H9 (cell line): ENCODE data around the gene KSR1. TPM values are rescaled to one million over a fixed set of nuclear protein-coding genes. Genes with fewer than 3 reads are reported as not detected.

Experiments
- DNase-seq: peaks from one replicate; pipeline ENCODE4 v3.0.0-alpha.2; 2017
- H2AFZ ChIP-seq: one replicate; pipeline ENCODE4 v1.6.1; 2013; ENCODE audit warnings: mild to moderate bottlenecking, low read length, control low read depth, moderate library complexity
- H2AK5ac ChIP-seq: 2 replicates; pipeline ENCODE4 v1.6.1; 2013; ENCODE audit warnings: low read length, control low read depth, mixed read lengths; ENCODE audit not compliant: insufficient read length
- H2BK120ac ChIP-seq: one replicate; pipeline ENCODE4 v1.6.1; 2013; ENCODE audit warnings: low read depth, mild to moderate bottlenecking, low read length, control low read depth, inconsistent platforms; ENCODE audit not compliant: poor library complexity, severe bottlenecking
- H2BK12ac ChIP-seq: 2 replicates; pipeline ENCODE4 v1.6.1; 2013; ENCODE audit warnings: low read length, control low read depth, mixed read lengths, low read depth; ENCODE audit not compliant: insufficient read length
- H2BK15ac ChIP-seq: 2 replicates; pipeline ENCODE4 v1.6.1; 2013; ENCODE audit warnings: low read depth, low read length, control low read depth
- H2BK20ac ChIP-seq: one replicate; pipeline ENCODE4 v1.6.1; 2013; ENCODE audit warnings: low read depth, mild to moderate bottlenecking, low read length, control low read depth, inconsistent platforms; ENCODE audit not compliant: poor library complexity, severe bottlenecking
- H2BK5ac ChIP-seq: 2 replicates; pipeline ENCODE4 v1.6.1; 2013; ENCODE audit warnings: low read length, control low read depth, mixed read lengths; ENCODE audit not compliant: insufficient read length
- H3K14ac ChIP-seq: 2 replicates; pipeline ENCODE4 v1.6.1; 2013; ENCODE audit warnings: low read length, control low read depth; ENCODE audit not compliant: insufficient read depth
- H3K18ac ChIP-seq: 2 replicates; pipeline ENCODE4 v1.6.1; 2013; ENCODE audit warnings: low read depth, mild to moderate bottlenecking, mixed read lengths, low read length, control low read depth; ENCODE audit not compliant: insufficient read length
- H3K23ac ChIP-seq: 2 replicates; pipeline ENCODE4 v1.6.1; 2013; ENCODE audit warnings: low read length, control low read depth, mixed read lengths, low read depth; ENCODE audit not compliant: insufficient read length
- H3K23me2 ChIP-seq: 2 replicates; pipeline ENCODE4 v1.6.1; 2013; ENCODE audit warnings: low read depth, mild to moderate bottlenecking, mixed read lengths, low read length, control low read depth; ENCODE audit not compliant: insufficient read length, poor library complexity, severe bottlenecking
- H3K27ac ChIP-seq: 2 replicates; pipeline ENCODE4 v1.5.1; 2013; ENCODE audit warnings: low read length, control low read depth, mixed read lengths, low read depth; ENCODE audit not compliant: insufficient read length
- H3K27me3 ChIP-seq: 2 replicates; pipeline ENCODE4 v1.6.1; 2013; ENCODE audit warnings: low read length, control low read depth, inconsistent platforms; ENCODE audit not compliant: insufficient read depth
- H3K4ac ChIP-seq: 2 replicates; pipeline ENCODE4 v1.6.1; 2013; ENCODE audit warnings: low read depth, mild to moderate bottlenecking, control low read depth, inconsistent platforms, low read length, moderate library complexity
- H3K4me1 ChIP-seq: 2 replicates; pipeline ENCODE4 v1.6.1; 2013; ENCODE audit warnings: low read length, control low read depth, inconsistent platforms; ENCODE audit not compliant: insufficient read depth
- H3K4me2 ChIP-seq: 2 replicates; pipeline ENCODE4 v1.6.1; 2013; ENCODE audit warnings: low read length, control low read depth, mixed read lengths; ENCODE audit not compliant: insufficient read length, insufficient read depth
- H3K56ac ChIP-seq: 2 replicates; pipeline ENCODE4 v1.6.1; 2013; ENCODE audit warnings: low read depth, mild to moderate bottlenecking, mixed read lengths, low read length, control low read depth; ENCODE audit not compliant: insufficient read length
- H3K79me1 ChIP-seq: 2 replicates; pipeline ENCODE4 v1.6.1; 2013; ENCODE audit warnings: low read depth, mild to moderate bottlenecking, moderate library complexity, low read length, control low read depth, inconsistent platforms; ENCODE audit not compliant: insufficient read depth, poor library complexity, severe bottlenecking
- H3K79me2 ChIP-seq: 2 replicates; pipeline ENCODE4 v1.6.1; 2013; ENCODE audit warnings: low read length, control low read depth, inconsistent platforms; ENCODE audit not compliant: insufficient read depth
- H3K9ac ChIP-seq: 2 replicates; pipeline ENCODE4 v1.6.1; 2013; ENCODE audit warnings: low read length, control low read depth, mixed read lengths; ENCODE audit not compliant: insufficient read length; ENCODE audit errors: extremely low read depth
- H3K9me3 ChIP-seq: one replicate; pipeline ENCODE4 v1.6.1; 2013; ENCODE audit warnings: low read depth, low read length, inconsistent platforms; ENCODE audit not compliant: control insufficient read depth
- H3T11ph ChIP-seq: one replicate; pipeline ENCODE4 v1.6.1; 2013; ENCODE audit warnings: mild to moderate bottlenecking, low read length, control low read depth, inconsistent platforms
- H4K20me1 ChIP-seq: one replicate; pipeline ENCODE4 v1.6.1; 2013; ENCODE audit not compliant: control insufficient read depth, insufficient read length, insufficient read depth
- H4K5ac ChIP-seq: 2 replicates; pipeline ENCODE4 v1.6.1; 2013; ENCODE audit warnings: low read depth, mild to moderate bottlenecking, mixed read lengths, low read length, control low read depth; ENCODE audit not compliant: insufficient read length
- H4K8ac ChIP-seq: replicated peaks from 2 replicates; pipeline ENCODE4 v1.6.1; 2013; ENCODE audit warnings: low read length, control low read depth, mixed read lengths, low read depth; ENCODE audit not compliant: insufficient read length
- H4K91ac ChIP-seq: 2 replicates; pipeline ENCODE4 v1.6.1; 2013; ENCODE audit warnings: low read depth, mild to moderate bottlenecking, moderate library complexity, mixed read lengths, low read length, control low read depth; ENCODE audit not compliant: insufficient read length
- H3K27ac Mint-ChIP-seq, 3 experiments: 2 replicates in 2 of 3; 3 replicates in 1 of 3; pipeline ENCODE4 v1.8.0; 2020 to 2021; ENCODE audit warnings: mixed read lengths in 3 of 3, mild to moderate bottlenecking in 1 of 3, moderate library complexity in 1 of 3
- H3K27me3 Mint-ChIP-seq: 2 replicates; pipeline ENCODE4 v1.8.0; 2021; ENCODE audit warnings: low read depth, mild to moderate bottlenecking, moderate library complexity, mixed read lengths
- H3K36me3 Mint-ChIP-seq, 3 experiments: 2 replicates in 2 of 3; 3 replicates in 1 of 3; pipeline ENCODE4 v1.8.0; 2020 to 2021; ENCODE audit warnings: low read depth in 3 of 3, mixed read lengths in 3 of 3; ENCODE audit not compliant: insufficient read depth in 1 of 3
- H3K4me1 Mint-ChIP-seq, 2 experiments: 2 replicates each; pipeline ENCODE4 v1.8.0; 2020; ENCODE audit warnings: mixed read lengths in 2 of 2
- H3K4me3 Mint-ChIP-seq, 2 experiments: 2 replicates in 1 of 2; 3 replicates in 1 of 2; pipeline ENCODE4 v1.8.0; 2020 to 2021; ENCODE audit warnings: mild to moderate bottlenecking in 2 of 2, mixed read lengths in 2 of 2, moderate library complexity in 1 of 2
- H3K9me3 Mint-ChIP-seq, 2 experiments: 2 replicates in 1 of 2; 3 replicates in 1 of 2; pipeline ENCODE4 v1.8.0; 2020; ENCODE audit warnings: mild to moderate bottlenecking in 2 of 2, mixed read lengths in 2 of 2, moderate library complexity in 1 of 2
- CTCF ChIP-seq: fragments of 200-600 bp; sonication (generic); conservative IDR thresholded peaks from 3 replicates; pipeline ENCODE4 v1.8.0; 2021; ENCODE audit warnings: antibody characterized with exemption, mild to moderate bottlenecking
- WGBS: extraction: QIAGEN DNeasy Blood & Tissue Kit; methylation state at CpG from one replicate; pipeline ENCODE4 v1.1.7; 2013; ENCODE audit warnings: missing lambda C conversion rate, low lambda C conversion rate, mixed read lengths; ENCODE audit not compliant: insufficient read length; ENCODE audit errors: extremely low coverage; 5-methylcytosine and 5-hydroxymethylcytosine counted together
- total RNA-seq: library from RNA; stranded (reverse); gene quantifications from 2 replicates; pipeline ENCODE4 v1.2.1, GENCODE V29; 2021

The KSR1 gene
- total RNA-seq, 1 experiment from 2014 or later = 44.9 TPM

- no peak overlapping the region for H3K4me2 ChIP-seq
- no peak overlapping the region for H2BK5ac ChIP-seq
- H3K27me3 Mint-ChIP-seq = no peaks in the 10 kb centered on the region
- TF ChIP-seq CTCF = no peak
- no peak overlapping the region for H3K23ac ChIP-seq
- H3K27ac ChIP-seq = no peak overlapping the region
- no peaks in the 10 kb centered on the region for H3K4me1 ChIP-seq
- no peak overlapping the region for H2AFZ ChIP-seq
- no peak overlapping the region for H3K9ac ChIP-seq
- no peak overlapping the region for H2BK120ac ChIP-seq
- no peak overlapping the region for H3T11ph ChIP-seq
- no CpG with 5 or more reads among the region's 21 CpGs for WGBS
- no peak overlapping the region for H2BK12ac ChIP-seq
- no peak overlapping the region for H3K56ac ChIP-seq
- H4K5ac ChIP-seq = no peak overlapping the region
- DNase-seq = no peak
- H3K18ac ChIP-seq = no peak overlapping the region
- H4K91ac ChIP-seq = no peak overlapping the region
- peaks cover 0 to 5% of the 10 kb centered on the region in 2 experiments; a peak in 4 of 5 replicates for H3K9me3 Mint-ChIP-seq
- no peaks in the 10 kb centered on the region for H3K9me3 ChIP-seq
- no peak overlapping the region for H2BK20ac ChIP-seq
- no peaks in the 10 kb centered on the region for H4K20me1 ChIP-seq
- no peaks in the 10 kb centered on the region for H3K79me2 ChIP-seq
- H3K4ac ChIP-seq = no peak overlapping the region
- H2BK15ac ChIP-seq = no peak overlapping the region
- H2AK5ac ChIP-seq = no peak overlapping the region
- H3K4me3 Mint-ChIP-seq = no peak overlapping the region
- H3K4me1 Mint-ChIP-seq = no peaks in the 10 kb centered on the region
- no peaks in the 10 kb centered on the region for H3K23me2 ChIP-seq
- no peak overlapping the region; the same call in 1 of the 2 replicates for H3K14ac ChIP-seq
- H3K27ac Mint-ChIP-seq = no peak overlapping the region; a peak in 1 of 7 replicates
- H3K36me3 Mint-ChIP-seq = no peaks in the 10 kb centered on the region; a peak in 1 of 7 replicates
- H3K27me3 ChIP-seq = no peaks in the 10 kb centered on the region
- H4K8ac ChIP-seq = no peak overlapping the region
- H3K79me1 ChIP-seq = no peaks in the 10 kb centered on the region
Measured at GRCh38 chr17:27429666-27430382, 26.4 kb upstream of the KSR1 start.
